Measurements from ENCODE around the gene GALNT10.
"Not testable (repeated sequence)": the region's sequence is repeated elsewhere in the genome, so short reads cannot be mapped to it uniquely, and the experiment has no call there.

GRCh38 chr5:154360241-154360640 lies 169.7 kb downstream of the GALNT10 start:
- TF ChIP-seq CTCF (IDR thresholded peaks at IDR 0.05; ENCODE audit: poor library complexity); EZH2 (IDR thresholded peaks at IDR 0.05; ENCODE audit: borderline replicate concordance); EZH2phosphoT487 (IDR thresholded peaks at IDR 0.05; ENCODE audit: low read depth, severe bottlenecking, unreplicated experiment): not testable (repeated sequence)
